Psoas muscle (tissue), 8 donors: ENCODE data around the gene TUBA1C. TPM values are rescaled to one million over a fixed set of nuclear protein-coding genes. Genes with fewer than 3 reads are reported as not detected.
"Not testable (repeated sequence)": the region's sequence is repeated elsewhere in the genome, so short reads cannot be mapped to it uniquely, and the experiment has no call there.

Experiments used
- ATAC-seq, 4 donors: fragments of 200-7000 bp; cut with Tn5 transposase; one replicate each; pipeline ENCODE4 v1.9.1; 2020; ENCODE audit warnings: moderate library complexity in 3 of 4, mild to moderate bottlenecking in 2 of 4
- DNase-seq, 2 donors: peaks; one replicate each; pipeline ENCODE4 v3.0.0-alpha.2; 2020
- H3K27ac ChIP-seq: fragments of 200-600 bp; one replicate; pipeline ENCODE4 v1.8.0; 2022
- H3K27me3 ChIP-seq, 3 donors: fragments of 200-600 bp in 1 of 3; one replicate each; pipeline versions ENCODE4 v1.6.1 to v1.8.0; 2013 to 2022; ENCODE audit warnings: low read length in 2 of 3, mild to moderate bottlenecking in 2 of 3, moderate library complexity in 1 of 3; ENCODE audit not compliant: insufficient read depth in 3 of 3
- H3K36me3 ChIP-seq, 2 donors: fragments of 200-600 bp in 1 of 2; one replicate each; pipeline versions ENCODE4 v1.6.1 to v1.8.0; 2013 to 2022; ENCODE audit warnings: low read depth in 1 of 2, mild to moderate bottlenecking in 1 of 2, moderate library complexity in 1 of 2; ENCODE audit not compliant: insufficient read depth in 1 of 2
- H3K4me1 ChIP-seq: fragments of 200-600 bp; one replicate; pipeline ENCODE4 v1.8.0; 2022
- H3K4me3 ChIP-seq: fragments of 200-600 bp; one replicate; pipeline ENCODE4 v1.8.0; 2022; ENCODE audit warnings: mild to moderate bottlenecking
- H3K9me3 ChIP-seq: fragments of 200-600 bp; one replicate; pipeline ENCODE4 v1.8.0; 2022
- CTCF ChIP-seq: fragments of 200-600 bp; IDR thresholded peaks from one replicate; pipeline ENCODE4 v1.8.0; 2022; ENCODE audit warnings: antibody characterized with exemption
- WGBS, 3 donors: extraction: QIAGEN DNeasy Blood & Tissue Kit; methylation state at CpG; one replicate each; pipeline versions ENCODE4 v1.1.6 to v1.1.7; 2013; 5-methylcytosine and 5-hydroxymethylcytosine counted together
- intact Hi-C, 2 donors: fragments of 100-400 bp; cut with DNase I; formaldehyde crosslinking; loops; one replicate each; pipeline versions ENCODE4 v1.11.0 to v1.14.2; 2022
- polyA plus RNA-seq, 3 donors: library from polyadenylated mRNA; stranded (reverse); fragments of 200-250 nt; gene quantifications; one replicate each; pipeline ENCODE4 v1.2.3, GENCODE V29; 2013
- total RNA-seq, 4 donors: library from RNA; stranded (reverse); fragmentation: NEBNext Ultra II Directional in 2 of 4; extraction: Animal tissue kit (Norgen Biotek cat#: 25700) in 2 of 4; gene quantifications; one replicate each; pipeline versions ENCODE4 v1.2.1 to v1.2.4, GENCODE V29; 2021 to 2023
- donor health status: healthy with polysubstance abuse.
- donor health status: DM: no; HTN: no; CAD: no; lungs with moderate emphysema.
- donor health status: Bipolar disorder and iron deficiency.
- donor health status: healthy.
- donor health status: DM: yes; HTN: yes; CAD: no.
- donor health status: DM: no; HTN: no; CAD: no.
- donor health status: DM: no; HTN: no; CAD: no.
- donor health status: DM: yes; HTN: yes; CAD: no.

TUBA1C gene
- total and polyA plus RNA-seq, 7 donors, result 41.4 to 454 (median 62.9) TPM

GRCh38 chr12:49251357-49251756 is 13.5 kb upstream of the TUBA1C start:
- Histone ChIP-seq H3K4me3 (no peak overlapping the region), H3K4me1 (no peaks in the 10 kb centered on the region), H3K27me3 (no peaks in the 10 kb centered on the region), H3K9me3 (no peaks in the 10 kb centered on the region), H3K27ac (no peak overlapping the region), H3K36me3 (no peaks in the 10 kb centered on the region)
- no peak for TF ChIP-seq CTCF
- WGBS, 3 donors, result 87 to 91% (median 88%) methylated on average over 5 of the region's 5 CpGs
- no peak for ATAC-seq
- intact Hi-C loops, result no loop called here
- DNase-seq, result no peak

GRCh38 chr12:49253033-49253623 is 11.8 kb upstream of the TUBA1C start:
- Histone ChIP-seq H3K27ac (no peak overlapping the region), H3K4me1 (no peaks in the 10 kb centered on the region), H3K27me3 (no peaks in the 10 kb centered on the region), H3K36me3 (no peaks in the 10 kb centered on the region), H3K4me3 (no peak overlapping the region), H3K9me3 (no peaks in the 10 kb centered on the region)
- ATAC-seq (no peak), DNase-seq (no peak)
- WGBS, 3 donors, result 90 to 93% (median 91%) methylated on average over 11 of the region's 11 CpGs
- no peak for TF ChIP-seq CTCF
- intact Hi-C loops, result no loop called here

GRCh38 chr12:49255456-49255855 is 9.4 kb upstream of the TUBA1C start:
- H3K4me1 ChIP-seq, H3K27ac ChIP-seq, intact Hi-C loops, H3K9me3 ChIP-seq, H3K36me3 ChIP-seq, H3K27me3 ChIP-seq, ATAC-seq, DNase-seq, H3K4me3 ChIP-seq: not testable (repeated sequence)
- 93 to 97% (median 94%) methylated on average over 10 of the region's 10 CpGs for WGBS, 3 donors

GRCh38 chr12:49255857-49256637 is 8.8 kb upstream of the TUBA1C start:
- WGBS, 3 donors, result 86 to 88% (median 87%) methylated on average over 11 of the region's 11 CpGs
- Histone ChIP-seq H3K27me3 (no peaks in the 10 kb centered on the region), H3K4me1 (no peaks in the 10 kb centered on the region), H3K36me3 (no peaks in the 10 kb centered on the region), H3K4me3 (no peak overlapping the region), H3K27ac (no peak overlapping the region), H3K9me3 (no peaks in the 10 kb centered on the region)
- ATAC-seq, result no peak
- DNase-seq, result no peak
- TF ChIP-seq CTCF, result no peak
- intact Hi-C loops, result no loop called here

- DNase-seq, H3K4me1 ChIP-seq, H3K36me3 ChIP-seq, ATAC-seq, intact Hi-C loops, H3K27ac ChIP-seq, H3K4me3 ChIP-seq, H3K9me3 ChIP-seq, H3K27me3 ChIP-seq: not testable (repeated sequence)
- WGBS, 3 donors, result 93 to 95% (median 94%) methylated on average over 10 of the region's 10 CpGs
These were observed 7.2 kb upstream of the TUBA1C start for GRCh38 chr12:49257508-49258184.
